Cardiac muscle cell (in vitro differentiated cells and primary cell): ENCODE measurements around the gene BTN2A1. TPM values are rescaled to one million over a fixed set of nuclear protein-coding genes. Genes with fewer than 3 reads are reported as not detected.
"Not testable (repeated sequence)": the region's sequence is repeated elsewhere in the genome, so short reads cannot be mapped to it uniquely, and the experiment has no call there.

Source experiments
- DNase-seq, 2 donors: peaks; one replicate each; pipeline versions ENCODE4 v3.0.0 to v3.0.0-alpha.2; 2010 to 2017; ENCODE audit warnings: low read depth in 1 of 2, low spot score in 1 of 2
- H3K27ac ChIP-seq: fragments of 200-600 bp; sonication (generic); 2 replicates; pipeline ENCODE4 v1.5.1; 2016
- H3K27me3 ChIP-seq: fragments of 200-600 bp; sonication (generic); 2 replicates; pipeline ENCODE4 v1.6.0; 2016; ENCODE audit warnings: control low read depth
- H3K36me3 ChIP-seq: fragments of 200-600 bp; sonication (generic); 2 replicates; pipeline ENCODE4 v1.5.1; 2016; ENCODE audit warnings: control low read depth
- H3K4me1 ChIP-seq: fragments of 200-600 bp; sonication (generic); 2 replicates; pipeline ENCODE4 v1.8.1; 2017; ENCODE audit warnings: low read depth, mild to moderate bottlenecking, mixed run types
- H3K4me3 ChIP-seq: fragments of 200-600 bp; sonication (generic); 2 replicates; pipeline ENCODE4 v1.5.1; 2016; ENCODE audit warnings: mild to moderate bottlenecking
- H3K9me3 ChIP-seq: fragments of 200-600 bp; sonication (generic); 2 replicates; pipeline ENCODE4 v1.5.1; 2017; ENCODE audit warnings: low read depth, mild to moderate bottlenecking, control low read depth
- polyA plus RNA-seq: library from polyadenylated mRNA; unstranded; fragments of >200 nt; fragmentation: Nextera tagmentation; extraction: Ambion mirVana; gene quantifications from 2 replicates; pipeline ENCODE4 v1.2.1, GENCODE V29; 2016
- total RNA-seq: library from RNA; depleted of rRNA; stranded (reverse); fragments of >200 nt; gene quantifications from 2 replicates; pipeline ENCODE4 v1.2.3, GENCODE V29; 2016
- TF ChIP-seq, protein P1 (sequence below): IDR thresholded peaks from 2 replicates; pipeline ENCODE4 v1.5.1; 2012; ENCODE audit warnings: low read depth, mild to moderate bottlenecking, low read length

BTN2A1 gene
- total and polyA plus RNA-seq, 2 experiments from 2014 or later, result 18.9 to 27.2 TPM

DNA sequence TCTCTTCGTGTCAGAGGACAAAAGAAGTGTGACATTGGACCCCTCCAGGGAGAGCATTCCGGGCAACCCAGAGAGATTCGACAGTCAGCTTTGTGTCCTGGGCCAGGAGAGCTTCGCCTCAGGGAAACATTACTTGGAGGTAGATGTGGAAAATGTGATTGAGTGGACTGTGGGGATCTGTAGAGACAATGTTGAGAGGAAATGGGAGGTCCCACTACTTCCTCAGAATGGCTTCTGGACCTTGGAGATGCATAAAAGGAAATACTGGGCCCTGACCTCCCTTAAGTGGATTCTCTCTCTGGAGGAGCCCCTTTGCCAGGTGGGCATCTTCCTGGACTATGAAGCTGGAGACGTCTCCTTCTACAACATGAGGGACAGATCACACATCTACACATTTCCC, 27.0 kb upstream of the BTN2A1 start:
- no peak overlapping the region for H3K27ac ChIP-seq
- peaks cover 3% of the 10 kb centered on the region for H3K36me3 ChIP-seq
- no peak overlapping the region for H3K4me3 ChIP-seq
- H3K27me3 ChIP-seq, result no peaks in the 10 kb centered on the region
- DNase-seq, result no peak
- no peaks in the 10 kb centered on the region for H3K9me3 ChIP-seq
- TF ChIP-seq, protein P1, sequence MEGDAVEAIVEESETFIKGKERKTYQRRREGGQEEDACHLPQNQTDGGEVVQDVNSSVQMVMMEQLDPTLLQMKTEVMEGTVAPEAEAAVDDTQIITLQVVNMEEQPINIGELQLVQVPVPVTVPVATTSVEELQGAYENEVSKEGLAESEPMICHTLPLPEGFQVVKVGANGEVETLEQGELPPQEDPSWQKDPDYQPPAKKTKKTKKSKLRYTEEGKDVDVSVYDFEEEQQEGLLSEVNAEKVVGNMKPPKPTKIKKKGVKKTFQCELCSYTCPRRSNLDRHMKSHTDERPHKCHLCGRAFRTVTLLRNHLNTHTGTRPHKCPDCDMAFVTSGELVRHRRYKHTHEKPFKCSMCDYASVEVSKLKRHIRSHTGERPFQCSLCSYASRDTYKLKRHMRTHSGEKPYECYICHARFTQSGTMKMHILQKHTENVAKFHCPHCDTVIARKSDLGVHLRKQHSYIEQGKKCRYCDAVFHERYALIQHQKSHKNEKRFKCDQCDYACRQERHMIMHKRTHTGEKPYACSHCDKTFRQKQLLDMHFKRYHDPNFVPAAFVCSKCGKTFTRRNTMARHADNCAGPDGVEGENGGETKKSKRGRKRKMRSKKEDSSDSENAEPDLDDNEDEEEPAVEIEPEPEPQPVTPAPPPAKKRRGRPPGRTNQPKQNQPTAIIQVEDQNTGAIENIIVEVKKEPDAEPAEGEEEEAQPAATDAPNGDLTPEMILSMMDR, result no peak
- no peaks in the 10 kb centered on the region for H3K4me1 ChIP-seq

DNA sequence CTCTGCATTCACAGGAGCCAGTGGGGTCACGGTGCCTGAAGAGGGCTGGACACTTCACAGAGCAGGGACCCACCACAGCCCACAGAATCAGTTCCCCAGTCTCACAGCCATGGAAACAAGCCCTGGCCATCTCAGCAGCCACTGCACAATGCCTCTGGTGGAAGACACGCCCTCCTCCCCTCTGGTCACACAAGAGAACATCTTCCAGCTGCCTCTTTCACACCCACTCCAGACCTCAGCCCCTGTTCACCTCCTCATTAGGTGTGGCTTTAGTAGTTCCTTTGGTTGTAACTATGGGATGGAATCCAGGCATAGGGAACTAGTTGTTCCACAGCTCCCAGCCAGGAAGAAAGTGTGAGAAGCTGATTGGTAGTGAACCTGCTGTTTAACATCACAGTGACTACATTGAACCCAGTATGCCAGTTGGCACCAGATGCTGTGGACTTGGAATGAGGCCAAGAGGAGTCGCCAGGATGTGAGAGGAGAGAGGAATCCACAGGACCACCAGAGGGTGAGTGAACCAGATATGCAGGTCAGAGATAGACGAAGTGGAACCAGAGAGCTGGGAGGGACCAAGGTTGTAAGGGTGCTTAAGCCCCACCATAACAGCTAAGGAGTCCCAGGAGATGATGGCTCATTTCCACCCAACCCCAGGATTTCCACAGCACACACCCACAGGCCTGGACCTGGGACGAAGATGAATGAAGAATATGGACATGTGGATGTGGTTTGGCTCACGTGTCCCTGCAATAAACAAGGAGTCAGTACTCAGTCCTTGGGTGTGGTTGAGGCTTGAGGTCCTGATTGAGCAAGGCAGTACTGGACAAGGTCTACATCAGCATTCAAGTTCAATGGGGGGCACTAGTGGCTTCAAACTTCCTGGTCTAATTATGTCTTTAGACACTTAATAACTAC, 26.2 kb upstream of the BTN2A1 start:
- Histone ChIP-seq H3K36me3 (peaks cover 3% of the 10 kb centered on the region), H3K27me3 (no peaks in the 10 kb centered on the region), H3K4me1 (no peaks in the 10 kb centered on the region), H3K27ac (no peak overlapping the region), H3K9me3 (no peaks in the 10 kb centered on the region), H3K4me3 (no peak overlapping the region)
- TF ChIP-seq, protein P1, result no peak
- DNase-seq, result peak in 1 of 2 donors; percentile 8

DNA sequence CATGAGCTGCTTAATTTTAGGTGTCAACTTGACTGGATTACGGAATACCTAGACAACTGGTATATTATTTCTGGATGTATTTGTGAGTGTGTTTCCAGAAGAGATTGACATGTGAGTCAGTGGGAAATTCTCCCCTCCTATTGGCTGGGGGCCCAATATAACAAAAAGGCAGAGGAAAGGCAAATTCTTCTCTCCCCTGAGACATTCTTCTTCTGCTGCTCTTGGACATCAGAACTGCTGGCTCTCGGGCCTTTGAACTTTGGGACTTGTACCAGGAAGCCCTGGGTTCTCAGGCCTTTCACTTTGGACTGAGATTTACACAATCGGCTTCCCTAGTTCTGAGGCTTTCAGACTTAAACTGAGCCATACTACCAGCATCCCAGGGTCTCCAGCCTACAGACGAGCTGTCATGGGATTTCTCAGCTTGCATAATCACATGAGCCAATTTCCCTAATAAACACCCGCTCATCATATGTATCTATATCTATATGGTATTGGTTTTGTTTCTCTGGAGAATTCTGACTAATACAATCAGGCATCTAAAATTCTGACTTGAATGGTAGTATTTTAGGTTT, 25.0 kb upstream of the BTN2A1 start:
- DNase-seq, result peak in 1 of 2 donors; percentile 39
- no peaks in the 10 kb centered on the region for H3K9me3 ChIP-seq
- no peak overlapping the region for H3K27ac ChIP-seq
- no peaks in the 10 kb centered on the region for H3K4me1 ChIP-seq
- H3K36me3 ChIP-seq, result peaks cover 3% of the 10 kb centered on the region
- no peak overlapping the region for H3K4me3 ChIP-seq
- TF ChIP-seq, protein P1, result no peak
- no peaks in the 10 kb centered on the region for H3K27me3 ChIP-seq

DNA sequence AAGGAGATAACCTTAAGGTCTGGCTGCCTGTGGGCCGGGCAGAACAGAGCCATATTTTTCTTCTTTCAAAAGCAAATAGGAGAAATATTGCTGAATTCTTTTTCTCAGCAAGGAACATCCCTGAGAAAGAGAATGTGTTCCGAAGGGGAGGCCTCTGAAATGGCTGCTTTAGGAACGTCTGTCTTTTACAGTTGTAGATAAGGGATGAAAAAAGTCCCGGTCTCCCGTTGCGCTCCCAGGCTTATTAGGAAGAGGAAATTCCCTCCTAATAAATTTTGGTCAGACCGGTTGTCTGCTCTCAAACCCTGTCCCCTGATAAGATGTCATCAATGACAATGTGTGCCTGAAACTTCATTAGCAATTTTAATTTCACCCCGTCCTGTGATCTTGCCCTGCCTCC, 24.1 kb upstream of the BTN2A1 start:
- H3K9me3 ChIP-seq, H3K36me3 ChIP-seq, H3K27ac ChIP-seq, DNase-seq, H3K4me1 ChIP-seq, H3K27me3 ChIP-seq, H3K4me3 ChIP-seq: not testable (repeated sequence)

DNA sequence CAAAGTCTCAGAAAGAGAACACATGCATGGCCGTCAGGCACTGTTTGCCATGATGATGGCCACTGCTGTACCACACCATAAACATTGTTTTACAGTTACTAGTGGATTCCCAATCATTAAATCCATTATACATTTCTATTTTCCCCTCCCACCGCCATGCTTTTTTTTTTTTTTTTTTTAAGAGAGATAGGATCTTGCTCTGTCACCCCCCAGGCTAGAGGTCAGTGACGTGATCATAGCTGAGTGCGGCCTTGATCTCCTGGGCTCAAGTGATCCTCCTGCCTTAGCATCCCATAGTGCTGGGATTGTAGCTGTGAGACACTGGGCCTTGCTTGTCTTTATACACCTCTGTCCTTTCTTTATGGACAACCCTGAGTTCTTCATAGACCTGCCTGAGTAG, 21.7 kb upstream of the BTN2A1 start:
- DNase-seq, result no peak
- Histone ChIP-seq H3K4me1 (no peaks in the 10 kb centered on the region), H3K27ac (no peak overlapping the region), H3K4me3 (no peak overlapping the region), H3K27me3 (no peaks in the 10 kb centered on the region), H3K36me3 (no peaks in the 10 kb centered on the region), H3K9me3 (no peaks in the 10 kb centered on the region)
- TF ChIP-seq, protein P1, result no peak

DNA sequence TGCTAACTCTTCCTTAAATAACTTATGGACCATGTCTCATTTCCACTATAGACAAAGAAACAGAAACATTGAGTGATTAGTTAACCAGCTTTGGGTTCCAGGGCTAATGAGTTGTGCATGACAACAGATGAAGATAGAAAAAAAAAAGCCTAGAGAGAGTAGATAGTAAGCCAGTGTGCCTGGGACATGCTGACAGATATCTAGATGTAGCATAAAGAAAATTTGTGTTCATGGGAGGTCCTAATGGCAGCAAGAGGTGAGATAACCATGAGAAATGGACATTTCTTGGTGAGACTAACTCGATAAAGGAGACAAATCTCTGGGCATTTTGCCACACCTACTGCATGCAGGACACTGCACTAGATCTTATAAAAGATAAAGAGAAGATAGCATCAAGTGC, 20.2 kb upstream of the BTN2A1 start:
- no peaks in the 10 kb centered on the region for H3K4me1 ChIP-seq
- no peaks in the 10 kb centered on the region for H3K9me3 ChIP-seq
- no peak overlapping the region for H3K27ac ChIP-seq
- H3K27me3 ChIP-seq, result no peaks in the 10 kb centered on the region
- no peak overlapping the region for H3K4me3 ChIP-seq
- TF ChIP-seq, protein P1, result no peak
- DNase-seq, result no peak
- no peaks in the 10 kb centered on the region for H3K36me3 ChIP-seq
